GM19023 (cell line): ENCODE results near the gene ZNHIT6.

Source experiments
- ATAC-seq: cut with Tn5 transposase; IDR thresholded peaks from one replicate; pipeline ENCODE4 v1.9.1; 2021; ENCODE audit warnings: mild to moderate bottlenecking, moderate library complexity; ENCODE audit not compliant: unreplicated experiment

The ZNHIT6 gene

DNA sequence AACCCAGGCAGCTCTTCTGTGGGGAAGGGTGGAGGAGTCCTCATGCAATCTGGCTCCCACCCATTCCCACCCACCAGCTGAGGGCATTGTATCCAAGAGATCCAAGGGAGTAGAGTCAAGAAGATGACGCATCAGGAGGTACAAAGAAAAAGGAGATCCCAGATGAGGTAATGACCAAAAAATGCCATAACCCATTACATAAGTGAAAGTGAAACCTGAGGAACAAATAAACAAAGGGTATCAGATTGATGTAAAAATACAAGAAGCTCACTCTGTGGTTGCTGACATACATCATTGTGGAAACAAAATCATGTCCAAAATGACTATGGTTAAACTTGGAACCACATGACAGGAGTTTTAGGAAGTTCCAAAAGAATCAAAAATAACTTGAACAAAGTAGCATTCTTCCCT is 85.2 kb downstream of the ZNHIT6 start:
- no peak for ATAC-seq

DNA sequence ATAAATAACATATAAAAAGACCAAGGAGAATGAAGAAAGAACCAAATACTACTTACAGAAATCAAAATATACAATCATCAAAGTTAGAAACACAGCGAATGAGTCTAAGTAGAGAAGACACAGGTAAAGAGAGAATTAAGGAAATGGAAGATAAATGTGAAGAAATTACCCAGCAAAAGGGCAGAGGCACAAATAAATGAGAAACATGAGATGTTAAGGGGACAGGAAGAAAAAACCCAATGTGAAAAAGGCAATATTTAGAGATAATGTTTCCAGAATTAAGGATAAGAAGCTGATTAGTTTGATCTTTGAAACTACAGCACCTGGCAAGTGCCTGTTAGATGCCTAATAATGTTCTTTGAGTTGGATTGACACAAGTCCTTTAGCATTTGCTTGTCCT is 86.8 kb downstream of the ZNHIT6 start:
- ATAC-seq, result no peak

GRCh38 chr1:85617633-85618100 is 90.6 kb downstream of the ZNHIT6 start:
- ATAC-seq, result no peak

DNA sequence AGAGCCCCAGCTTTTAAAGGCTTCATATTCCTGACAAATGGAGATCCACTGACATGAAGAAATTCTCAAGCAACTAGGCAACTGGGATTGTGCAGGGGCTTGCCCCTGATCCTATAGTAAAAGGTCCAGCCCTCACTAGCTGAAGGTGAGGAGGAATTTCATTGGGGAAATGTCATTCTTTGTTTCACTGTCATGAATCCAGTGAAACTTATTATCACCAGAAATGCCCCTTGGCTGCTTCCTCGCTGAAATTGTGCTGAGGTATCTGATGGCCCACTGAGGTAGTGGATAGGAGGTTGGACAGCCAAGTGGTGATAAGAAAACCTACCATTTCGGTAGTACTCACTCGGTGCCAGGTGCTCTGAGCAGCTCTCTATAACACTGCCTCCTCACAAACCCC is 91.5 kb downstream of the ZNHIT6 start:
- ATAC-seq, result no peak

DNA sequence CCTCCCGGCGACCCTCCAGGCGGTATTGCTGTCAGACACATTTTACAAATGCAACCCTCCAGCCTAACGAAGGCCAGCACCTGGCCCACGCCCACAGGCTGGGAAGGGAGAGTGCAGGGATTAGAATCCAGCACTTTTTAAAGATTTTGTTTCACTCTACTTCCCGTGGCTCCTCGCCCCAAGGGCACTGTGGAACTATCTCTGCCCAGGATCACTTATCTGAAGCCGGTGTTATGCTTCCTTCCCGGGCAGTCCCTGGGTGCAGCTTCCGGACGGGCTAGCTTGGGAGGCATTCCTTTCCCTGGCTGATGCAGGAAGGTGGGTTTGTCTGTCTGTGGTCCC is 91.9 kb downstream of the ZNHIT6 start:
- no peak for ATAC-seq

- ATAC-seq, result no peak
Observed at GRCh38 chr1:85615586-85616363, 92.5 kb downstream of the ZNHIT6 start.

DNA sequence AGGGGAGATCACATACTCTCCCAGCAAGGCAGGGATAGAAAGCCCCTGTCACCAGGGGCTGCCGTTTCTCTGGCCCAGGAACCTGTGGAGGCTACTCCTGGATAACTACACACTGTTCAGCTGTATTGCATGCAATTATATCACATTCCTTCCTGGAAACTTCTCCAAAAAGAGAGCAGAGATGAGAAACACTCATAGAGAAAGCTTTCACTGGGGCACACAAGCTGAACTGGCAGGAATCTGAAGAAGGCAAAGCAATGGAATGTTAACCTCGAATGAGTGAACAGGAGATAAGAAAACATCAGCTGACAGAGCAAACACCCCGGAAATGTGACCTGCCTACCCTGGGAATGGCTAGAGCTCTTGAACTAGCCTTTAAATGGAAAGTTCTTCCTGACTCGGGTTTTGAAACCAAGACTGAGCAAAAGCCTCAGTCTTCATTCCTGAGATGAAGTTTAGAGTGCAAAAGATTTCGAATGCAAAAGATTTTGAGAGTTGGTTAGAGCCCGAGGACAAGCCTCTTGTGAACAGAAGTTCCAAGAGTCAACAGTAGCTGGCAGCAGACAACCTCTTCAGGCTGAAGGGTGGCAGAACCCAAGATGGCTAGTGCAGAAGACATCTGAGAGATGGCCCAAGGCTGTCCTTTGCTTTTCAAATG is 95.4 kb downstream of the ZNHIT6 start:
- no peak for ATAC-seq

GRCh38 chr1:85611856-85612255 is 96.4 kb downstream of the ZNHIT6 start:
- ATAC-seq, result no peak

- ATAC-seq, result no peak
Observed at GRCh38 chr1:85611425-85611824, 96.8 kb downstream of the ZNHIT6 start.

DNA sequence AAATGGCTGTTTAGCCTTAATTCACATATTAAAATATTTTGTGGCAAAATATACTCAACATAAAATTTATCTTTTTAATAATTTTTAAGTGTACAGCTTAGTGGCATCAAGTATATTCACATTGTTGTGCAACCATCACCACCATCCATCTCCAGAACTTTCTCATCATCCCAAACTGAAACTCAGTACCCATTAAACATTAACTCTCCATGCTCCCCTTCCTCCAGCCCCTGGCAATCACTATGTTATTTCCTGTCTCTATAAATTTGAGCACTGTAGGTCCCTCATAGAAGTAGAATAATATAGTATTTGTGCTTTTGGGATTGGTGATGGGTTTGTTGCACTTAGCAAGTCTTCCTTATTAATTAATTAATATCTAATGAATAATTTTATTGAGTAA is 98.3 kb downstream of the ZNHIT6 start:
- no peak for ATAC-seq

DNA sequence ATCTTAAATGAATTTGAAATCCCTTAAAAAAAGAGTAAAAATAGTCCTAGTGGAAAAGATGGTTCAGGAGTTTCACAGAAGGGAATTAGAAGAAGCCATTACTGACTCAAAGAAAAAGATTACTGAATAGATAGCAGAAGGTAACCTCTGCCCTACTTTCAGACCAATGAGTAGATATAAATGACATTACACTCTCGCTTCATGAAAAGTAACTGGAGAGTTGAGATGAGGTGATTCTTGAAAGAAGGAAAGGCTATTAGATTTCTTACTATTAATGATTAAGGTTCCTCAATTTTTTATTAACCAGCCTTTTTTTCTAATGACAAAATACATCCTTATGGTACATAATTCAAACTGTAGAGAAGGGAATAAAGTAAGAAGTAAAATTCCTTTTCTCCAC is 99.4 kb downstream of the ZNHIT6 start:
- no peak for ATAC-seq

GRCh38 chr1:85607921-85608265 is 100.3 kb downstream of the ZNHIT6 start:
- ATAC-seq, result no peak

DNA sequence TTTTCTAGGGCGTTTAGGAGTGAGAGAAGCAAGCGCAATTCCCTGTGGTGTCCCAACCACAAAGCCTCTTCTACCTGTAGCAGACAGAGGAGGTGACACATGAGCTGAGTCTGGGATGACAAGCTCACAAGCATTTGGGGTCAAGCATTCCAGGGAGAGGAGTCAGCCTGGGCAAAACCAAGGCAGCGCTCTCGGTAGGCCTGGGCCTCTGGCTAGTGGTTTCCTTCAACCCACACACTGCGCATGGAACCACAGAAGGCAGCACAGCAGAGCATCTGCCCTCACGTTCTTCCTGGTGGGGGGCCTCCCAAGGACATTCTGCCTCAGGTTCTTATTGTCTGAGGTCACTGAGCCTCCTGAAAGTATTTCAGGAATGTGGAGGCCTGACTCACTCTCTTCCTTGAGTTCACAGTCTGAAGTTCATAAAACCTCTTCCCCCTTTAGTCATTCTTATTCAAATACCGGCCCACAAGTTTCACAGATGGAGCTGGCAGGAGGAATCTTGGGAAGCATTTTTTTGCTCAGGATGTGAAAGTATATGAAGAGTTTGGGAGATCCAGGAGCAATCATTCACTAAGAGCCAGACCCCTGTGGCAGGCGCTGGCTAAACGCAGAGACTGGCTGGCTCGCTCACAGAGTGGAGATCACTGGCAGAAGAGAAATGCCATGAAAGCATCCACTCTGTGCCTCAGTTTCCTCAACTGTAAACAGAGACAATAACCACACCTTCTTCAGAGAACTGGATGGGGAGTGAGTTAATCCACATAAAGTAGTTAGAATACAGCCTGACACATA is 100.9 kb downstream of the ZNHIT6 start:
- ATAC-seq, result no peak

DNA sequence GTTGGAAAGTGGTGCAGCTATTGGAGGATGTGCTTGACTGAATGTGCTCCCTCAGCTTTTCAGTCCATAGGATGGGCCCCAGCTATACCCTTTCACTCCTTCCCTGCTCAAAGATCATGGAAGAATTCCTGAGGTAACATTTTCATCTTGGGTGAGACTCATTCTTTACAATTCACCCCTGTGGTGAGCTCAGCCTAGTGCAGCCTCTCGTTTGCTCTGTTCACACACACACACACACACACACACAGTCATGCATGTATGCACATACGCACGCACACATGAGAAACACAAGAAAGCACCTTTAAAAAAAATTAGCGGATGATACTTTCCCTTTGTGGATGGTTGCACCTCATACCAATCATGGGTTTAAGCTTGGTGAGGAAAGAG is 101.8 kb downstream of the ZNHIT6 start:
- no peak for ATAC-seq

- ATAC-seq, result no peak
Observed at GRCh38 chr1:85605484-85606413, 102.5 kb downstream of the ZNHIT6 start.

- ATAC-seq, result no peak
Observed at GRCh38 chr1:85604298-85604997, 103.8 kb downstream of the ZNHIT6 start.

GRCh38 chr1:85603086-85603880 is 105.0 kb downstream of the ZNHIT6 start:
- ATAC-seq, result no peak

GRCh38 chr1:85602571-85602970 is 105.7 kb downstream of the ZNHIT6 start:
- ATAC-seq, result no peak

DNA sequence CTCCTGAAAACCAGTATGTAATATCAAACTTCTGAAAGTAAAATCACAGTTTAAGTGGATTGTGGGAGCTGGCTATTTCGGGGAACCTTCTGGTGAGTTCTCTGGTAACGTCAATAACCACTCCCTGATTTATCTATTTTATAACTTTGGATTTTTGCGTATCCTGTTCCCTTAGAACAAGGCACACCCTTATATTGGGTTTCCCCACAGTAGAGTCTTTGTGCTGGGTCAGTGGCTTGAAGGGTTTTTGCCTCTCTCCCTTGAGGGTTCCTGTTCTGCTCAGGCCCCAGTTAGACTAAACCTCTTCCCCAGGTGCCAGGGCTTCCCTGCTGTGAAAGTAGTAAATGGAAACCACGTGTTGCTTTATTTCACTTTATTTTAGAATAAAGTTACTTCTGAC is 106.3 kb downstream of the ZNHIT6 start:
- ATAC-seq, result no peak
